ENCODE results near the gene TSC22D1.

The TSC22D1 gene

GRCh38 chr13:44498969-44499368 lies 77.2 kb downstream of the TSC22D1 start:
- no peak overlapping the region for H3K4me3 ChIP-seq (ENCODE audit: low read depth, low read length)
- no peak for DNase-seq (ENCODE audit: low read depth, low spot score)
- in situ Hi-C loops (cut with HindIII; ENCODE audit: low sequenced_read_pairs), result no loop called here
- TF ChIP-seq CTCF (IDR thresholded peaks at IDR 0.05; ENCODE audit: low read depth, low read length), result no peak

GRCh38 chr13:44498502-44498901 lies 77.6 kb downstream of the TSC22D1 start:
- TF ChIP-seq CTCF (IDR thresholded peaks at IDR 0.05; ENCODE audit: low read depth, low read length), result no peak
- no peak for DNase-seq (ENCODE audit: low read depth, low spot score)

GRCh38 chr13:44497801-44498200 lies 78.3 kb downstream of the TSC22D1 start:
- in situ Hi-C loops (cut with HindIII; ENCODE audit: low sequenced_read_pairs), result no loop called here
- no peak for TF ChIP-seq CTCF (IDR thresholded peaks at IDR 0.05; ENCODE audit: low read depth, low read length)
- no peak overlapping the region for H3K4me3 ChIP-seq (ENCODE audit: low read depth, low read length)
- no peak for DNase-seq (ENCODE audit: low read depth, low spot score)

More at GRCh38 chr13:44498502-44498901, 77.6 kb downstream of the TSC22D1 start:
- no peak overlapping the region for H3K4me3 ChIP-seq (ENCODE audit: low read depth, low read length)
- in situ Hi-C loops (cut with HindIII; ENCODE audit: low sequenced_read_pairs), result no loop called here

GRCh38 chr13:44493213-44493812 lies 82.8 kb downstream of the TSC22D1 start:
- no peak for TF ChIP-seq CTCF (IDR thresholded peaks at IDR 0.05; ENCODE audit: low read depth, low read length)
- in situ Hi-C loops (cut with HindIII; ENCODE audit: low sequenced_read_pairs), result no loop called here
- no peak for DNase-seq (ENCODE audit: low read depth, low spot score)
- H3K4me3 ChIP-seq (ENCODE audit: low read depth, low read length), result no peak overlapping the region

- no peak overlapping the region for H3K4me3 ChIP-seq (ENCODE audit: low read depth, low read length)
- DNase-seq (ENCODE audit: low read depth, low spot score), result no peak
- TF ChIP-seq CTCF (IDR thresholded peaks at IDR 0.05; ENCODE audit: low read depth, low read length), result no peak
- in situ Hi-C loops (cut with HindIII; ENCODE audit: low sequenced_read_pairs), result no loop called here
These were observed 86.4 kb downstream of the TSC22D1 start for GRCh38 chr13:44489751-44490150.

- no peak overlapping the region for H3K4me3 ChIP-seq (ENCODE audit: low read depth, low read length)
- in situ Hi-C loops (cut with HindIII; ENCODE audit: low sequenced_read_pairs), result no loop called here
- no peak for TF ChIP-seq CTCF (IDR thresholded peaks at IDR 0.05; ENCODE audit: low read depth, low read length)
- no peak for DNase-seq (ENCODE audit: low read depth, low spot score)
These were observed 88.1 kb downstream of the TSC22D1 start for GRCh38 chr13:44487989-44488388.

All from astrocyte of the spinal cord (primary cell).